Measurements from ENCODE around the gene LIPJ.

The LIPJ gene, protein sequence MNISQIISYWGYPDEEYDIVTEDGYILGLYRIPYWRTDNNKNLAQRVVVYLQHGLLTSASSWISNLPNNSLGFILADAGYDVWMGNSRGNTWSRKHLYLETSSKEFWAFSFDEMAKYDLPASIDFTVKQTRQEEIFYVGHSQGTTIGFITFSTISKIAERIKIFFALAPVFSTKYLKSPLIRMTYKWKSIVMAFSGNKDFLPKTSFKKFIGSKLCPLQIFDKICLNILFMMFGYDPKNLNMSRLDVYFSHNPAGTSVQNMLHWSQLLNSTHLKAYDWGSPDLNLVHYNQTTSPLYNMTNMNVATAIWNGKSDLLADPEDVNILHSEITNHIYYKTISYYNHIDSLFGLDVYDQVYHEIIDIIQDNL

GRCh38 chr10:88586462-88586861 lies at the start of gene LIPJ:
TSS of gene LIPJ (plus strand) at chr10:88586762. CDS start at chr10:88590688, 3,926 bp downstream.
- no peak for DNase-seq (ENCODE audit: low spot score)

GRCh38 chr10:88537322-88537721 lies 49.2 kb upstream of the LIPJ start:
- no peak for DNase-seq (ENCODE audit: low spot score)

DNA sequence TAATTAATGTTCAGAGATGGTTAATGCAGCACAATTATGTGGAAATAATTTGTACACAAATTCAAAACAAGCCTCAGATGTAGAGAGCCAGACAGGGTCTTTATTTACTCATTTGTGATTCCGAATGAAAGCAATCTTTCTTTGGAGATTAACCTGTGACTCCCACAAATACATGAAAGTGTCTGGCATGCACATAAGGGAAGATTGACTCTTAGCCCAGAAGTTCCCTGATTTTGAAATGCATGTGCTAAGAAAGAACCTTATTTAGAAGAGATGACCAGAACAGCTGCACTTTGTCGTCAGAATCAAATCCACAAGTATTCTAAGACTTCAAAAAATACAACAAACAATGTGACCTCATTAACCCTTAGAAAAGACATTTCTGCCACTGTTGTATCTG lies 48.5 kb upstream of the LIPJ start:
- DNase-seq (ENCODE audit: low spot score), result no peak

DNA sequence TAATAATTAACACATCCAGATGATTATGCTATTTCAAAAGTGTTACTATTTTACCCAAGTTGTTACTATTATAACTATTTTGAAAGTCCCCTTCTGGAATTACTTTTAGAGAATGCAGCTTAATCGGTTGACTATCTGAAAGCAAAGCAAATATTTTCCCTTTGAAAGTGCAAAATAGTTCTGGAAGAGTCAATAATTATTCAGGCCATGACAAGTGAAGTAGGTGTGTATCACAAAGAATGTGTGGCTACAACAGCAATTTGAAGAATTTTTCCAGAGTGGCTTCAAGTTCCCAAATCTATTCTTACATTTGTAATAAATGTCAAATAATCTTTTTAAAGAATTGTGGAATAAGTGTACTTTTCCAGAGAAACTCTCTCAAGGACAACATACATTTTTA lies 46.2 kb upstream of the LIPJ start:
- DNase-seq (ENCODE audit: low spot score), result no peak

DNA sequence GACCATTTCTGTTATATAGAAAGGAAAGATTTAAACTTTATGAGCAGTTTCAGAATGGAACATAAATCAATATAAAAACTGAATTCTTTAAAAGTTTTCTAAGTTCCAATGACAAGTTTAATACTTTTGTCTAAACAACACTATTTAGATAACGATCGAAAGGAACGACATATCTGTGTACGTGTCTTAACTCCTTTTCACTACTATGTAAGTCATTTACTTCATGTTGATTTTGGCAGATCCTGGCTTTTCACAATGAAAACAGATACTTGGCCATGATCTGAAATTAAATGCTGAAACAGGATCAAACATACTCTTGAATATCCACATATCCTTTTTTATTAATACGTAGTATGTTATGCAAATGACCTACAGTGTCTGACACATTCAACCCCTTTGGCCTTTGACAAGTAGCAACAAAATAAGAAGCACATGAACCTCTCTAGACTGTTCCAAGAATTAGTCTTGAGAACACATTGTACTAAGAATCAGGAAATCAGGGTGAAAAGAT lies 45.4 kb upstream of the LIPJ start:
- no peak for DNase-seq (ENCODE audit: low spot score)

DNA sequence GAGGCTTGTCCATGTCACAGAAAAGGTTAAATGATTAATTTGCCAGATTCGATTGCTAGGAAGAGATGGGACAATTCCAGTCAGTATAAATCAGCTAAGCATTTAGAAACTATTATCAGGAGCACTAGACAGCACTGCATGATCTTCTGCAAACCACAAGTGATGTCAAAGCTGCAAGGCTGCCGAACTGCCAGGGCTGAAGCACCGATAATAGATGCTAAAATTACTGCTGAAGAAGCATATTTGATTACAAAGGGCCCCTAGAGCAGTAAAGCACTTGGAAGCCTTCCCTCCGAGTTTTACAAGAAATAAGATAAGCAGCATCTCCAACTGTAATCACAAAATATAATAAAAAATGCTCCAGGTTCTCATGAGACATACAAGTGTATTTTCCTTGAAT lies 44.0 kb upstream of the LIPJ start:
- no peak for DNase-seq (ENCODE audit: low spot score)

DNA sequence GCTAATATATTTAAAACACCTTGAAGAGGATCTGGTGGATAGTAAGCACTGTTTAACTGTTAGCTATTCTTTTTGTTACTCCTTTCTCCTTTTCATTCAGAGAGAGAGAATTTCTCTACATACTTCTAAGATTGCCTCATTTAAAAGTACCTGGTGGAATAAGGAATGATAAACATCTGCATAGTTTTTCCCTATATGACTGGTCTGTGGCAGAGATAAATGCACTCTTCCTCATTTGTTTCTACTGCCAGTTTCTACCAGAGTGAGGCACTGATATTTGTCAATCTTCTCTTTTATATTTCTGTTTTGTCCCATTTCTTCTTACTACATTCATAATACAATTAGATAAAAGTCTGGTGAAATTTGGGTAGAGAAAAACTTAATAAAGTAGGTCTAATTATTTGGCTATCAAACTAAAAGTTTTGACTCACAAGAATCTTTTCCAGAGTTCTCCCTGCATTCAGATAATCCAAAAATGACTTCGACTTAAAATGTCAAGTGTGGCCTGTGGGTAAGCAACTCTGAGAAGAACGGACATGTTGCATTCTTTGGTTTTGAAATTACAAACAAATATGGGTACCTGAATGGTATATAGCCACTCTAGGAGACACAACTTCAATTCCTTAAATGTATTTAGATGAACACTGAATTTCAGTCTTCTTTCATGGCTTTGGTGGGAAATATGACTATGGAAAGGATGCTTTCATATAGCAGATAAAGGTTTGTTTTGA lies 42.3 kb upstream of the LIPJ start:
- DNase-seq (ENCODE audit: low spot score), result no peak

- DNase-seq (ENCODE audit: low spot score), result no peak
Measured at GRCh38 chr10:88545359-88545758, 41.2 kb upstream of the LIPJ start.

GRCh38 chr10:88546497-88546896 lies 40.1 kb upstream of the LIPJ start:
- no peak for DNase-seq (ENCODE audit: low spot score)

- no peak for DNase-seq (ENCODE audit: low spot score)
Measured at GRCh38 chr10:88551246-88551645, 35.3 kb upstream of the LIPJ start.

- DNase-seq (ENCODE audit: low spot score), result peak; percentile 81
Measured at GRCh38 chr10:88553116-88553752, 33.3 kb upstream of the LIPJ start.

- no peak for DNase-seq (ENCODE audit: low spot score)
Measured at GRCh38 chr10:88555190-88555908, 31.2 kb upstream of the LIPJ start.

DNA sequence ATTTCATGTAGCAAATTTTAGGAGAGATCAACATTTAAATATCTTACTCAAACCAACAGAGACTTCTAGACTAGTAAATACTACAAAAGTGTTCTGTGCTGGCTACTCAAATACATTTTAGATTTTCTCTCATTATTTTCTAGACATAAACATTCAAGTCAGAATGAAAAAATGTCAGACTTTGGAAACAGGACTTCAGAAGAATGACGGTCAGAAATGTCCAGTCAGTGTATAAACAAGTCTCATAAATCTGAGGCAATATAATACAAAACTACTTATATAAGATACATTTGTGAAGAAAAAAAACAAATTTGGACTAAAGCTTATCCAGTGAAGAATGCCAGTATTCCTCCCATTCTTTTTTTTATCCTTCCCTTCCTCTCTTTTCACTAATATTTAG lies 29.3 kb upstream of the LIPJ start:
- DNase-seq (ENCODE audit: low spot score), result no peak

GRCh38 chr10:88557658-88558057 lies 28.9 kb upstream of the LIPJ start:
- no peak for DNase-seq (ENCODE audit: low spot score)

GRCh38 chr10:88562152-88562551 lies 24.4 kb upstream of the LIPJ start:
- no peak for DNase-seq (ENCODE audit: low spot score)

GRCh38 chr10:88565072-88565471 lies 21.5 kb upstream of the LIPJ start:
- no peak for DNase-seq (ENCODE audit: low spot score)

- DNase-seq (ENCODE audit: low spot score), result no peak
Measured at GRCh38 chr10:88582411-88582805, 4.2 kb upstream of the LIPJ start.

DNA sequence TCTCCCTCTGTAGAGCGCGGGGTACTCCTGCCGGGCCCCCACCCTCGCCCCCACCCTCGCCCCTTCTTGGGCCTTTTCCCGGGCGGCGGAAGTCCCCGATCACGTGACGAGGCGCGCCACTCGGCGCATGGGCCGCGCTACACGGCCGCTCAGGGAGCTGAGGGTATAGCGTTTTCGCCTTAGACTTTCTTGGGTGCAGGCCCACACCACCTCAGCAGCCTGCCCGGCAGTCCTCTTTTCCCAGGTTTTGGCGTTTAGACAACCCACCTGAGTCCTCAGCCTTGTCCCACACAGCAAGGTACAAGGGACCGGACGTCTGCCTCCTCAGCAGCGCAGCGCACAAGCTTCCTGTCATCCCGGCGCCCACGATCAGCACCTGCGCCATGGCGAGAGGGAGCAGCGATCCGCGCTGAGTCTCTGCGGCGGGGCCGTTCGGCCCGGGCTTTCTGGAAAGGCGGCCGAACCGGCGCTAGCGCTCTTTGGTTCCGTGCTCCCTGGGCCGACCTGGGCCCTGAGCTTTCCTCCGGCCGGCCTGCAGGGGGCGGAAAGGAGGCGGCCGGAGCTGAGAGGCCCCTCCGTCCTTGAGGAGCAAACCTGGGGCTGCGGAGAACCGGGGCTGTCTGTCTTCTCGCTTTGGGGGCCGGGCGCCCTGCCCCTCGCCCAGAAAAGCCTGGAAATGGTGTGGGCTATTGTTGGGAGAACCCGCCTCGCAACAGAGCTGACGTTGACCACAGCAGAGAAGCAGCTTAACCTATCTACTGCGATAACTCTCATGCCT lies 3.6 kb upstream of the LIPJ start, which contains the start of gene RNLS:
RNLS (minus strand) TSS at position 513 of the 778 bp plus-strand sequence.
- DNase-seq (ENCODE audit: low spot score), result peak; percentile 80

DNA sequence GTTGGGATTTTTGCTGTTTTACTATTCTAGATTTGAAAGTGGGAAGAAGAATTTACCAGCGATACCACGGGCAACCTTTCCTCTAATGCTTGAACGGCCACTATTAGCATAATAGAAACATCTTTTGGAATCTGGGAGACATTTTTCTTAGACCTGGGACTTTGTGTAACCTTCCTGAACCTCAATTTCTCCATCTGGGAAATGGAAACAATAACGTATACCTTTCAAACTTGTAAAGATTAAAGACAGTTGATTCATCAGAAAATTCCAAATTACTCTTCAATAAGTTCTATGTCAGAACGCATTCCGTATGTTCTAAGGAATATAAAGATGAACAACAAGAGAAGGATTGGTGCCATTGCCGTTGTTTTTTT lies 3.0 kb upstream of the LIPJ start:
- no peak for DNase-seq (ENCODE audit: low spot score)

DNA sequence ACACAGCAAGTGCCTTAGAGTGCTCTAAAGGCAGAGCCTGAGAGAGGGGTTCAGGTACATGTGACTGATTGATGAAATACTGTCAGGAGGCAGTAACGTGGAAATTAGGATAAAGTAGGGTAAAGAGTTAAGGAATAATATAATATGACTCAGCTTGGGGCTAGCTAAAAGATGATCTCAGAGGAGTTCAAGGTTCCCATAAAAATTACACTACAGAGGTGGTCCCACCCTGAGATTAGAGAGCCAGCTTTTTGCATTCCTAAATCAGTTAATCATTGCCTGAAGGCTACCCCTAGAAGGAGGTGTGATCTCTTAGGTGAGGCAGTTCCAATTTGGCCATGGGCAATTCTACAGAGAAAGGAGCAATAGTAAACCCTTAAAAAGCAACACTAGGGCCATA lies 5.8 kb downstream of the LIPJ start:
- DNase-seq (ENCODE audit: low spot score), result no peak

DNA sequence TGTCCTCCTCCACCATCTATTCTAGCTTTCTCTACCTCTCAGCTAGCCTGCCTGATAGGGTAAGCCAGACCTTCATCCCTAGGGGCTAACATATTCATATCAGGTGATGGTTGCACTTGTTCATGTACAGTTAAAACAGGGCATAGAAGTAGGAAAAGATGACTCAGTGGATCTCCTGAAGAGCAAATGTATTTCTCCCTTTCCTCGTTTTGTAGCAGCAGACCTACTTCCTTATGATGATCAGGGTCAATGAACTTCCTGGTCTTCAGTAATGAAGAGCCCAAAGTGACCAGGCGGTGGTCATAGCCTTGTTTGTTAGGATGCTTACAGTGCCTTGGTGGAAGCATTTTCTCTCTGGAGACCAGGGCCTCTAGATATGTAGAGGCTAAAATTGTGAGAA lies 6.3 kb downstream of the LIPJ start:
- DNase-seq (ENCODE audit: low spot score), result no peak
